DND-41 (cell line): ENCODE measurements around the gene ANKRD55.

ENCODE experiments used
- ATAC-seq: fragments of 200-7000 bp; cut with Tn5 transposase; 3 replicates; pipeline ENCODE4 v1.9.1; 2021; ENCODE audit warnings: low read depth; ENCODE audit not compliant: insufficient read depth
- DNase-seq: peaks from one replicate; pipeline ENCODE4 v3.0.0-alpha.2; 2020
- H2AFZ ChIP-seq: 2 replicates; pipeline ENCODE4 v1.6.0; 2012; ENCODE audit warnings: low read depth, low read length
- H3K27ac ChIP-seq: 2 replicates; pipeline ENCODE4 v1.5.1; 2012; ENCODE audit warnings: low read length, inconsistent platforms
- H3K27me3 ChIP-seq: fragments of 200-600 bp; sonication (generic); 2 replicates; pipeline ENCODE4 v1.6.0; 2012; ENCODE audit warnings: low read length, mild to moderate bottlenecking, inconsistent platforms; ENCODE audit not compliant: insufficient read depth, poor library complexity
- H3K36me3 ChIP-seq: 2 replicates; pipeline ENCODE4 v1.5.1; 2012; ENCODE audit warnings: low read length, inconsistent platforms; ENCODE audit not compliant: insufficient read depth
- H3K4me1 ChIP-seq: 2 replicates; pipeline ENCODE4 v1.5.1; 2012; ENCODE audit warnings: mild to moderate bottlenecking, low read length; ENCODE audit not compliant: insufficient read depth
- H3K4me2 ChIP-seq: 2 replicates; pipeline ENCODE4 v1.6.0; 2012; ENCODE audit warnings: mild to moderate bottlenecking, moderate library complexity, low read length, inconsistent platforms; ENCODE audit not compliant: insufficient read depth
- H3K4me3 ChIP-seq, 2 experiments: fragments of 200-600 bp in 1 of 2; shearing (Covaris generic) in 1 of 2; 2 replicates each; pipeline ENCODE4 v1.5.1; 2012 to 2016; ENCODE audit warnings: inconsistent platforms in 2 of 2, low read length in 2 of 2, mild to moderate bottlenecking in 2 of 2, low read depth in 1 of 2, moderate library complexity in 1 of 2
- H3K79me2 ChIP-seq: 2 replicates; pipeline ENCODE4 v1.6.0; 2012; ENCODE audit warnings: low read length, inconsistent platforms; ENCODE audit not compliant: insufficient read depth
- H3K9ac ChIP-seq: 2 replicates; pipeline ENCODE4 v1.6.0; 2012; ENCODE audit warnings: low read depth, mild to moderate bottlenecking, inconsistent platforms, low read length, moderate library complexity
- H3K9me3 ChIP-seq: 2 replicates; pipeline ENCODE4 v1.5.1; 2012; ENCODE audit warnings: low read length, moderate library complexity, mild to moderate bottlenecking, inconsistent platforms; ENCODE audit not compliant: insufficient read depth, severe bottlenecking
- H4K20me1 ChIP-seq: 2 replicates; pipeline ENCODE4 v1.6.0; 2012; ENCODE audit warnings: low read length; ENCODE audit not compliant: insufficient read depth
- EZH2 ChIP-seq: IDR thresholded peaks from 3 replicates; pipeline ENCODE4 v1.6.1; 2012; ENCODE audit warnings: borderline replicate concordance, low read depth, mild to moderate bottlenecking, moderate library complexity, low read length, inconsistent platforms; ENCODE audit not compliant: severe bottlenecking
- TF ChIP-seq, protein P1 (sequence below): IDR thresholded peaks from 2 replicates; pipeline ENCODE4 v1.5.1; 2012; ENCODE audit warnings: borderline replicate concordance, low read length, moderate library complexity, mild to moderate bottlenecking; ENCODE audit not compliant: poor library complexity, severe bottlenecking; ENCODE audit errors: extremely low read depth

Gene ANKRD55

DNA sequence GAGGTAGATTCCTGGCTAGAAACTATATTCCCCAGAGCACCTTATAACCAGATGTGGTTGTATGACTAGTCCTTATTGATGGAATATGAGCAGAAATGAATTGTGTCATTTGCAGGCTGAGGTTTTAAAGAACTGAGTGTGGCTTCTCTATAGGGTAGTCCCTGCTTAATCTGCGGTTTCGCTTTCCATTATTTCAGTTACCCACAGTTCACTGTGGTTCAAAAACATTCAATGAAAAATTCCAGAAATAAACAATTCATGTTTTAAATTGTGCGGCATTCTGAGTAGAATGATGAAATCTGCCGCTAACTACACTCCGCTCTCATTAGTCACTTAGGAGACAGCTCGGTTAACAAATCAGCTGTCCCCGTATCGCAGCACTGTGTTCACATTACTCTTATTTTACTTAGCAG lies 65.1 kb downstream of the ANKRD55 start:
- H3K4me3 ChIP-seq = no peak overlapping the region
- DNase-seq (no peak), ATAC-seq (no peak)
- H2AFZ ChIP-seq = no peak overlapping the region
- no peaks in the 10 kb centered on the region for H3K36me3 ChIP-seq
- no peak overlapping the region for H3K9ac ChIP-seq
- TF ChIP-seq, protein P1, sequence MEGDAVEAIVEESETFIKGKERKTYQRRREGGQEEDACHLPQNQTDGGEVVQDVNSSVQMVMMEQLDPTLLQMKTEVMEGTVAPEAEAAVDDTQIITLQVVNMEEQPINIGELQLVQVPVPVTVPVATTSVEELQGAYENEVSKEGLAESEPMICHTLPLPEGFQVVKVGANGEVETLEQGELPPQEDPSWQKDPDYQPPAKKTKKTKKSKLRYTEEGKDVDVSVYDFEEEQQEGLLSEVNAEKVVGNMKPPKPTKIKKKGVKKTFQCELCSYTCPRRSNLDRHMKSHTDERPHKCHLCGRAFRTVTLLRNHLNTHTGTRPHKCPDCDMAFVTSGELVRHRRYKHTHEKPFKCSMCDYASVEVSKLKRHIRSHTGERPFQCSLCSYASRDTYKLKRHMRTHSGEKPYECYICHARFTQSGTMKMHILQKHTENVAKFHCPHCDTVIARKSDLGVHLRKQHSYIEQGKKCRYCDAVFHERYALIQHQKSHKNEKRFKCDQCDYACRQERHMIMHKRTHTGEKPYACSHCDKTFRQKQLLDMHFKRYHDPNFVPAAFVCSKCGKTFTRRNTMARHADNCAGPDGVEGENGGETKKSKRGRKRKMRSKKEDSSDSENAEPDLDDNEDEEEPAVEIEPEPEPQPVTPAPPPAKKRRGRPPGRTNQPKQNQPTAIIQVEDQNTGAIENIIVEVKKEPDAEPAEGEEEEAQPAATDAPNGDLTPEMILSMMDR = no peak
- no peak for TF ChIP-seq EZH2
- no peaks in the 10 kb centered on the region for H3K4me1 ChIP-seq
- no peaks in the 10 kb centered on the region for H3K9me3 ChIP-seq
- no peak overlapping the region for H3K4me2 ChIP-seq
- H4K20me1 ChIP-seq = no peaks in the 10 kb centered on the region
- H3K27ac ChIP-seq = no peak overlapping the region
- H3K27me3 ChIP-seq = peaks cover 7% of the 10 kb centered on the region
- H3K79me2 ChIP-seq = no peaks in the 10 kb centered on the region

DNA sequence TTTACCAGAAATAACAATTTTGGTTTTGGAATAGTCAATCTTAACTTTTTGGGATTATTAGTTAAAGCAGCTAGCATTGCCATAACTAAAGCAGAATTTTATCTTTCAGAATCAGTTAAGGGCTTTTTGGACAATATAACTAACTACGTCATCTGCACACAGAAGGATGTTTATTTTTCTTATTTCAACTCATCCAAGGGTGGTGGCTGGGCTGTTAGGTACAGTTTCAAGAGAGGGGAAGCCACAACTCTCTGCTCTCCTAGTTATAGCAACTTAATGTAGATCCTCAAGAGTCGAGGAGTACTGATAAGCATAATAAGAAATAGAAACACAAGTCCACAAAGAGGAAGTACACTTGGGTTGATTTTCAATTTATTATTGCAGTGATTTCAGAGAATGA lies 65.6 kb downstream of the ANKRD55 start:
- no peak for ATAC-seq
- Histone ChIP-seq H3K36me3 (no peaks in the 10 kb centered on the region), H3K27ac (no peak overlapping the region), H3K27me3 (peaks cover 7% of the 10 kb centered on the region), H3K79me2 (no peaks in the 10 kb centered on the region), H3K4me3 (no peak overlapping the region), H3K4me1 (no peaks in the 10 kb centered on the region), H3K4me2 (no peak overlapping the region), H2AFZ (no peak overlapping the region), H3K9me3 (no peaks in the 10 kb centered on the region), H3K9ac (no peak overlapping the region), H4K20me1 (no peaks in the 10 kb centered on the region)
- no peak for DNase-seq
- TF ChIP-seq EZH2 = no peak
- TF ChIP-seq, protein P1 = no peak

DNA sequence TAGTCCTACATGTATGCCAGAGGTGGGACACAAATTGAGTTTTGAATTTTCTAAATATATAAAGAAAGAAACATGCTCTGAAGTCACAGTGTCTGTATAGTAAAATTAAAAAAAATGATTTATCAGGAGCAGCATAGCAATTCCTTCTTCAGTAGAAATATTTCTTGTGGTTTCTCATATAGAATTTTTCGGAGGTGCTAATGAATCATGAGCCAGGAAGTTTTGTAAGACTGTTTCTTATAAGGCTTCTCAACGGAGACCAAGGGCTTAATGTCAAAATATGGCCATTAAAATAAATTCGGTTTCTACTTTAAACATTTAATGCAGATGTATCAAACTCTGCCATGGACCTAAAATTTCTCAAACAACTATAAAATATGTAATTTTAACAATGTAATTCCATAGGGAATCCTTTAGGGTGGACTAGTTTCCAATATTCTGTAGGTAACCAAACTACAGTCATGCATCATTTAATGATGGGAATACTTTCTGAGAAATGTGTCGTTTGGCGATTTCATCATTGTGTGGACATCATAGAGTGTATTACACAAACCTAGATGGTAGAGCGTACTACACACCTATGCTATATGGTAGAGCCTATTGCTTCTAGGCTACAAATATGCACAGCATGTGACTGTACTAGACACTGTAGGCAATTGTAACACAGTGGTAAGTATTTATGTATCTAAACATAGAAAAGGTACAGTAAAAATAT lies 66.3 kb downstream of the ANKRD55 start:
- Histone ChIP-seq H3K4me2 (no peak overlapping the region), H3K27me3 (peaks cover 7% of the 10 kb centered on the region), H2AFZ (no peak overlapping the region), H3K4me3 (no peak overlapping the region), H3K36me3 (no peaks in the 10 kb centered on the region), H3K79me2 (no peaks in the 10 kb centered on the region), H3K9me3 (no peaks in the 10 kb centered on the region), H3K9ac (no peak overlapping the region), H3K4me1 (no peaks in the 10 kb centered on the region), H4K20me1 (no peaks in the 10 kb centered on the region), H3K27ac (no peak overlapping the region)
- DNase-seq = no peak
- no peak for ATAC-seq
- TF ChIP-seq EZH2 = no peak
- TF ChIP-seq, protein P1 = no peak
